ENCODE results near the gene ZNF586.
"Not testable (repeated sequence)": the region's sequence is repeated elsewhere in the genome, so short reads cannot be mapped to it uniquely, and the experiment has no call there.

- TF ChIP-seq, protein P1, sequence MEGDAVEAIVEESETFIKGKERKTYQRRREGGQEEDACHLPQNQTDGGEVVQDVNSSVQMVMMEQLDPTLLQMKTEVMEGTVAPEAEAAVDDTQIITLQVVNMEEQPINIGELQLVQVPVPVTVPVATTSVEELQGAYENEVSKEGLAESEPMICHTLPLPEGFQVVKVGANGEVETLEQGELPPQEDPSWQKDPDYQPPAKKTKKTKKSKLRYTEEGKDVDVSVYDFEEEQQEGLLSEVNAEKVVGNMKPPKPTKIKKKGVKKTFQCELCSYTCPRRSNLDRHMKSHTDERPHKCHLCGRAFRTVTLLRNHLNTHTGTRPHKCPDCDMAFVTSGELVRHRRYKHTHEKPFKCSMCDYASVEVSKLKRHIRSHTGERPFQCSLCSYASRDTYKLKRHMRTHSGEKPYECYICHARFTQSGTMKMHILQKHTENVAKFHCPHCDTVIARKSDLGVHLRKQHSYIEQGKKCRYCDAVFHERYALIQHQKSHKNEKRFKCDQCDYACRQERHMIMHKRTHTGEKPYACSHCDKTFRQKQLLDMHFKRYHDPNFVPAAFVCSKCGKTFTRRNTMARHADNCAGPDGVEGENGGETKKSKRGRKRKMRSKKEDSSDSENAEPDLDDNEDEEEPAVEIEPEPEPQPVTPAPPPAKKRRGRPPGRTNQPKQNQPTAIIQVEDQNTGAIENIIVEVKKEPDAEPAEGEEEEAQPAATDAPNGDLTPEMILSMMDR (IDR thresholded peaks at IDR 0.05): not testable (repeated sequence)
- TF ChIP-seq POLR2A (IDR thresholded peaks at IDR 0.05): not testable (repeated sequence)
Observed at GRCh38 chr19:57823608-57824007, 54.1 kb downstream of the ZNF586 start.
